Liver (tissue), 9 donors: ENCODE data around the gene CNOT11. TPM values are rescaled to one million over a fixed set of nuclear protein-coding genes. Genes with fewer than 3 reads are reported as not detected.
"Not testable (repeated sequence)": the region's sequence is repeated elsewhere in the genome, so short reads cannot be mapped to it uniquely, and the experiment has no call there.

Source experiments
- DNase-seq: peaks from one replicate; pipeline ENCODE4 v3.0.0-alpha.2; 2017; ENCODE audit warnings: low spot score
- H3K27ac ChIP-seq, 2 donors: one replicate each; pipeline ENCODE4 v1.7.0; 2013; ENCODE audit warnings: inconsistent platforms in 2 of 2, low read length in 2 of 2, control low read depth in 1 of 2, low read depth in 1 of 2, mild to moderate bottlenecking in 1 of 2
- H3K27me3 ChIP-seq, 4 donors: one replicate each; pipeline versions ENCODE4 v1.6.1 to v1.7.0; 2013; ENCODE audit warnings: low read length in 3 of 4, inconsistent platforms in 1 of 4, mild to moderate bottlenecking in 1 of 4, moderate library complexity in 1 of 4; ENCODE audit not compliant: control insufficient read depth in 4 of 4, insufficient read depth in 4 of 4
- H3K36me3 ChIP-seq, 4 donors: one replicate each; pipeline versions ENCODE4 v1.6.1 to v1.7.0; 2013; ENCODE audit warnings: low read length in 3 of 4, mild to moderate bottlenecking in 3 of 4, low read depth in 1 of 4, moderate library complexity in 1 of 4; ENCODE audit not compliant: control insufficient read depth in 4 of 4, insufficient read depth in 3 of 4
- H3K4me1 ChIP-seq, 4 donors: one replicate each; pipeline versions ENCODE4 v1.6.1 to v1.7.0; 2013; ENCODE audit warnings: low read length in 3 of 4, mild to moderate bottlenecking in 3 of 4, moderate library complexity in 1 of 4; ENCODE audit not compliant: control insufficient read depth in 4 of 4, insufficient read depth in 4 of 4
- H3K4me3 ChIP-seq, 3 donors: one replicate each; pipeline versions ENCODE4 v1.6.1 to v1.7.0; 2013; ENCODE audit warnings: low read length in 3 of 3, control low read depth in 1 of 3, low read depth in 1 of 3, mild to moderate bottlenecking in 1 of 3
- H3K9ac ChIP-seq, 2 donors: one replicate each; pipeline ENCODE4 v1.7.0; 2013; ENCODE audit warnings: low read length in 2 of 2, mild to moderate bottlenecking in 2 of 2, moderate library complexity in 2 of 2, control low read depth in 1 of 2, low read depth in 1 of 2
- H3K9me3 ChIP-seq, 4 donors: one replicate each; pipeline versions ENCODE4 v1.6.1 to v1.7.0; 2013; ENCODE audit warnings: low read length in 3 of 4; ENCODE audit not compliant: control insufficient read depth in 4 of 4
- ATF3 ChIP-seq: IDR thresholded peaks from 2 replicates; pipeline ENCODE4 v1.6.1; 2016; ENCODE audit warnings: antibody characterized with exemption
- CTCF ChIP-seq: fragments of 150-350 bp; IDR thresholded peaks from 2 replicates; pipeline ENCODE4 v1.5.1; 2017; ENCODE audit warnings: improper control_type of control experiment, low read depth, low read length; ENCODE audit not compliant: missing input control
- EGR1 ChIP-seq, 2 donors: IDR thresholded peaks; 2 replicates each; pipeline ENCODE4 v1.6.1; 2016 to 2018; ENCODE audit warnings: antibody characterized with exemption in 2 of 2, low read depth in 2 of 2
- FOXA1 ChIP-seq: IDR thresholded peaks from 2 replicates; pipeline ENCODE4 v1.6.1; 2016; ENCODE audit warnings: antibody characterized with exemption
- FOXA2 ChIP-seq: IDR thresholded peaks from 2 replicates; pipeline ENCODE4 v1.6.1; 2016; ENCODE audit warnings: antibody characterized with exemption
- GABPA ChIP-seq, 2 donors: IDR thresholded peaks in 1 of 2; conservative IDR thresholded peaks in 1 of 2; 2 replicates each; pipeline ENCODE4 v1.6.1; 2016; ENCODE audit warnings: antibody characterized with exemption in 2 of 2, mild to moderate bottlenecking in 1 of 2, moderate library complexity in 1 of 2
- HNF4A ChIP-seq, 2 donors: conservative IDR thresholded peaks; 2 replicates each; pipeline ENCODE4 v1.6.1; 2016; ENCODE audit warnings: antibody characterized with exemption in 2 of 2, mild to moderate bottlenecking in 2 of 2
- HNF4G ChIP-seq: IDR thresholded peaks from 2 replicates; pipeline ENCODE4 v1.6.1; 2016; ENCODE audit warnings: antibody characterized with exemption
- JUND ChIP-seq, 2 donors: IDR thresholded peaks; 2 replicates each; pipeline ENCODE4 v1.6.1; 2016; ENCODE audit warnings: antibody characterized with exemption in 2 of 2
- MAX ChIP-seq: IDR thresholded peaks from 2 replicates; pipeline ENCODE4 v1.6.1; 2016; ENCODE audit warnings: antibody characterized with exemption
- NR2F2 ChIP-seq: IDR thresholded peaks from 2 replicates; pipeline ENCODE4 v1.6.1; 2016; ENCODE audit warnings: antibody characterized with exemption
- RAD21 ChIP-seq, 2 donors: IDR thresholded peaks; 2 replicates each; pipeline ENCODE4 v1.6.1; 2016; ENCODE audit warnings: antibody characterized with exemption in 2 of 2, mild to moderate bottlenecking in 2 of 2
- REST ChIP-seq: IDR thresholded peaks from 2 replicates; pipeline ENCODE4 v1.6.1; 2016; ENCODE audit warnings: antibody characterized with exemption, mild to moderate bottlenecking
- RXRA ChIP-seq, 2 donors: IDR thresholded peaks; 2 replicates each; pipeline ENCODE4 v1.6.1; 2017 to 2018; ENCODE audit warnings: antibody characterized with exemption in 2 of 2, mild to moderate bottlenecking in 1 of 2
- SP1 ChIP-seq: IDR thresholded peaks from 2 replicates; pipeline ENCODE4 v1.6.1; 2018; ENCODE audit warnings: antibody characterized with exemption, mild to moderate bottlenecking
- TAF1 ChIP-seq: conservative IDR thresholded peaks from 2 replicates; pipeline ENCODE4 v1.6.1; 2016; ENCODE audit warnings: antibody characterized with exemption, mild to moderate bottlenecking
- YY1 ChIP-seq: IDR thresholded peaks from 2 replicates; pipeline ENCODE4 v1.6.1; 2016; ENCODE audit warnings: antibody characterized with exemption, mild to moderate bottlenecking
- ZBTB33 ChIP-seq: IDR thresholded peaks from 2 replicates; pipeline ENCODE4 v1.6.1; 2016; ENCODE audit warnings: antibody characterized with exemption
- WGBS: extraction: QIAGEN DNeasy Blood & Tissue Kit; methylation state at CpG from one replicate; pipeline ENCODE4 v1.1.7; 2013; 5-methylcytosine and 5-hydroxymethylcytosine counted together
- polyA plus RNA-seq, 2 donors: library from polyadenylated mRNA; stranded (reverse) in 1 of 2; unstranded in 1 of 2; fragments of 200-250 nt in 1 of 2; fragments of >200 nt in 1 of 2; fragmentation: Nextera tagmentation in 1 of 2; extraction: Ambion mirVana in 1 of 2; gene quantifications; one replicate each; pipeline versions ENCODE4 v1.2.1 to v1.2.3, GENCODE V29; 2013 to 2015
- total RNA-seq, 2 donors: library from RNA; depleted of rRNA; stranded (reverse); fragments of >200 nt; gene quantifications; one replicate each; pipeline ENCODE4 v1.2.3, GENCODE V29; 2014
- donor health status: healthy.
- donor health status: healthy.
- donor health status: healthy.
- donor health status: healthy.
- donor health status: healthy.

CNOT11 gene
- total and polyA plus RNA-seq, 4 donors, result 9.8 to 14.3 (median 13.5) TPM

GRCh38 chr2:101245468-101245867, 7.2 kb upstream of the CNOT11 start:
- H3K27me3 ChIP-seq, H3K27ac ChIP-seq, H3K4me3 ChIP-seq, H3K9ac ChIP-seq, DNase-seq, H3K36me3 ChIP-seq, H3K9me3 ChIP-seq: not testable (repeated sequence)
- H3K4me1 ChIP-seq, result peaks cover 0 to 10% (median 5%) of the 10 kb centered on the region in 4 donors
- 85% methylated on average over 5 of the region's 5 CpGs for WGBS

- WGBS, result 80% methylated on average over 5 of the region's 5 CpGs
- H3K27ac ChIP-seq, DNase-seq, H3K9me3 ChIP-seq, H3K36me3 ChIP-seq, H3K9ac ChIP-seq, H3K4me3 ChIP-seq, H3K27me3 ChIP-seq: not testable (repeated sequence)
- peaks cover 4 to 21% (median 8%) of the 10 kb centered on the region in 4 donors for H3K4me1 ChIP-seq
Observed at GRCh38 chr2:101248756-101249155, 3.9 kb upstream of the CNOT11 start.

- H3K36me3 ChIP-seq, result no peaks in the 10 kb centered on the region
- DNase-seq, result no peak
- peaks cover 4 to 32% (median 19%) of the 10 kb centered on the region in 4 donors for H3K4me1 ChIP-seq
- H3K9me3 ChIP-seq, result no peaks in the 10 kb centered on the region
- H3K9ac ChIP-seq, result no peak overlapping the region
- H3K4me3 ChIP-seq, result no peak overlapping the region
- H3K27me3 ChIP-seq, result no peaks in the 10 kb centered on the region
- TF ChIP-seq HNF4G, result no peak
- TF ChIP-seq EGR1 (IDR thresholded peaks at IDR 0.05; ENCODE audit: low read depth in 2 of 2), result no peak
- no peak for TF ChIP-seq FOXA1
- no peak for TF ChIP-seq FOXA2
- TF ChIP-seq CTCF, result no peak
- TF ChIP-seq HNF4A (conservative IDR thresholded peaks at IDR 0.05), result no peak
- TF ChIP-seq SP1, result no peak
- TF ChIP-seq TAF1, result no peak
- TF ChIP-seq GABPA (IDR thresholded peaks at IDR 0.05 in 1 of 2, conservative IDR thresholded peaks at IDR 0.05 in 1 of 2), result no peak
- no peak for TF ChIP-seq ATF3
- TF ChIP-seq JUND (IDR thresholded peaks at IDR 0.05), result no peak
- no peak for TF ChIP-seq NR2F2
- no peak for TF ChIP-seq MAX
- no peak for TF ChIP-seq RAD21 (IDR thresholded peaks at IDR 0.05)
- TF ChIP-seq RXRA (IDR thresholded peaks at IDR 0.05), result no peak
- no peak for TF ChIP-seq YY1
- no peak for TF ChIP-seq ZBTB33
- no peak for TF ChIP-seq REST
- H3K27ac ChIP-seq, result no peak overlapping the region
- WGBS, result 89% methylated on average over 5 of the region's 5 CpGs
Observed at GRCh38 chr2:101249826-101250225, 2.9 kb upstream of the CNOT11 start.

GRCh38 chr2:101251246-101251781, 1.4 kb upstream of the CNOT11 start:
- H3K4me1 ChIP-seq, result peaks cover 0 to 23% (median 18%) of the 10 kb centered on the region in 4 donors
- H3K4me3 ChIP-seq, H3K27ac ChIP-seq, H3K27me3 ChIP-seq, DNase-seq, H3K9me3 ChIP-seq, H3K9ac ChIP-seq, H3K36me3 ChIP-seq: not testable (repeated sequence)
- WGBS, result 89% methylated on average over 10 of the region's 10 CpGs
